Measurements from ENCODE around the gene NDUFS3.
"Not testable (repeated sequence)": the region's sequence is repeated elsewhere in the genome, so short reads cannot be mapped to it uniquely, and the experiment has no call there.

NDUFS3 gene

DNA sequence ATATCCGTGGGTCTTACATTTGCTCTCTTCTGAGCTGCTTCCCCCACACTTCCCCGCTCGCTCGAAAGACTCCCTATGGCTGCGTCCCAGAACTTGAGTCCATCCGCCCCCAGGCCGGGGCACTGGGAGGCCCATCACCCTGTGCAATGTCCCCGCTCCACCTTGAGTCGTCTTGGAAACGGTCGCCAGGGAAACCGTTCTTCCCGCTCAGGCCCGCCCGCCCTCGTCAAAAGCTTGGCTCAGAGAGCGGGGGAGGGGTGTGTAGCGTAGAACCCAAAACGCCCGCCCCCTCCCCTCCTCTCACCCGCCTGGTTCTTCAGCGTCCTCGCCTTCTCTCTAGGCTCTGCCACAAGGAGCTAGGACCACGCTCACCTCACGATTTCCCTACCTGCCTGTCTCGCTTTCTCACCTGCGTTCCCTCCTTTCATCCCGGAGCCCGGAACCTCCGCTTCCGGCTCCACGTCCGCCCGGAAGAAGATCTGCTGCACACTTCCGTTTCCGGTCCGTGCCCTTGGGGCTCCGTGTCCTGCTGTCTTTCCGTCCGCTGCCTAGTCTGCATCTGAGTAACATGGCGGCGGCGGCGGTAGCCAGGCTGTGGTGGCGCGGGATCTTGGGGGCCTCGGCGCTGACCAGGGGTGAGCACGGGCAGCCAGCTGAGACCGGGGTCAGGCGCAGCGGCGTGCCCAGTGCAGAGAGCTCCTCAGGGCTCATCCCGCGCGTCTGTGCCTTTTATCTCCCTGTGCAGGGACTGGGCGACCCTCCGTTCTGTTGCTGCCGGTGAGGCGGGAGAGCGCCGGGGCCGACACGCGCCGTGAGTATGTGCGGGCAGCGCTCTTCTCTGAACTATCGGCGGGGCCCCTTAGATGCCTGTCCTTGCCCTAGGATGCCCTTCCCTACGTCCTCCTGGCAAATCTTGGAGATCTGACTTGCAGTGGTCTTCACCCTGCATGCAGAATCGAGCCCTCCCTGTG is at the start of gene NDUFS3, which contains the start of gene KBTBD4:
Gene NDUFS3, plus strand, starts transcription at position 551 of the 971 bp plus-strand sequence. Its CDS starts 18 bp downstream, at position 569.
Gene KBTBD4, minus strand, starts transcription at position 447 of the 971 bp plus-strand sequence. Its CDS starts 19 bp downstream, at position 428.
- no peak for FAIRE-seq

DNA sequence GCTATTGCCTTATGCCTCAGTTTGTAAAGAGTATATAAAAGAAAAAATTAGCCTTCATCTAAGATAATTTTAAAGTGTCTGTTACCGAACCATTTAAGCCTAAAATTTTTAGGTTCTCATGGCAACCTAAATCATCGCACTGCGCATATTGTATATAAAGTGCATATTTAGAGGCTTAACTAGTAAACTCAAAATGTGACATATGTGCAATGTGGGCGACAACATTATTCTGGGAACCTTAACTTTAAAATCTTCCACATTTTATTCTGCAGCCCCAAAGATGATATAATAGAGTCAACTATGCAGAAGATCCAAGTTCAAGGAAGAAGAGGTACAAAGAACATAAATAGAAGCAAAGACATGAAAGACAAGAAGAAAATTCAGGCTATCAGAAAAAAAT is 48.9 kb upstream of the NDUFS3 start:
- FAIRE-seq: no peak

DNA sequence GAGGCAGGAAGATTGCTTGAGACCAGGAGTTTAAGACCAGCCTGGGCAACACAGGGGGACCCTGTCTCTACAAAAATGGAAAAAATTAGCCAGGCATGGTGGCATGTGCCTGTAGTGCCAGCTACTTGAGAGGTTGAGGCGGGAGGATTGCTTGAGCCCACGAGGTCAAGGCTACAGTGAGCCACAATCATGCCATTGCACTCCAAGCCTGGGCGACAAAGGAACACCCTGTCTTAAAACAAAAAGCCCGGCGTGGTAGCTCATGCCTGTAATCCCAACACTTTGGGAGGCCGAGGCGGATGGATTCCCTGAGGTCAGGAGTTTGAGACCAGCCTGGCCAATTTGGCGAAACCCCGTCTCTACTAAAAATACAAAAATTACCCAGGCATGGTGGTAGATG is 48.2 kb upstream of the NDUFS3 start:
- FAIRE-seq: not testable (repeated sequence)

- no peak for FAIRE-seq
Measured at GRCh38 chr11:47531666-47532065, 47.2 kb upstream of the NDUFS3 start.

- FAIRE-seq: no peak
Measured at GRCh38 chr11:47532597-47533213, 46.2 kb upstream of the NDUFS3 start.

DNA sequence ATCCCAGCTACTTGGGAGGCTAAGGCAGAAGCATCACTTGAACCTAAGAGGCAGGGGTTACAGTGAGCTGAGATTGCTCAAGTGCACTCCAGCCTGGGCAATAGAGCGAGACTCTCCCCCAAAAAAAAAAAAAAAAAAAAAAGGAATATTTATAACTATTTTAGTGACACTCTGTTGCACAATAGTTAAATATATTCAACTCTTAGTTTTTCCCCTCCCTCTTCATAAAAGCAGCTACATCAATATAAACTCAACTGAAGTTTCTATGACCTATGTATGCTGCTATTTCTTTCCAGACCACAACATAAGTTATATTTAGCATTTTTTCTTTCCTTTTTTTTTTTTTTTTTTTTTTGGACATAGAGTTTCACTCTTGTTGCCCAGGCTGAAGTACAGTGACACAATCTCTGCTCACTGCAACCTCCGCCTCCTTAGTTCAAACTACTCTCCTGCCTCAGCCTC is 45.2 kb upstream of the NDUFS3 start:
- no peak for FAIRE-seq

DNA sequence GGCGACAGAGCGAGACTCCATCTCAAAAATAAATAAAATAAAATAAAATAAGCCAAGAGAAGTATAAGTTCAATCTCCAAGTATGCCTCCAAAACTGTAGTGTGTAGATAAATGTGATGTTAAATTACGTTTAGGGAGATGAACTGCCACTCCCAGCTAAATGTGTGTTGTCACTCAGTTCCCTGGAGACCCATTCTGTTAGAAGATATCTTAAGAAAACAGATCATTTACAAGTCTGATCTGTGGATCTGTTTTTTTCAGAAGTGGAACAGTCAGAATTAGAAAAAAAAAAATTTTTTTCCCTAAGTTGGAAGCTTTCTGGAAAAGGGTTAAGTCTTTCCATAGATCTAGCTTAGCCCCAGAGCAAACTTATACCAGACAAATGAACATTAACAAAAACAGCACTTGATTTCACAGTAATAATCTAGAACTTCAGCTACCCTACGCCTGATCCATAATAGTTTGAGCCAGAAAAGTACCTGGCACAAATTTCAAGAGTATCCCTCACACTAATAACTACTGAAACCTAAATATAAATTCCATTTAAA is 44.1 kb upstream of the NDUFS3 start:
- FAIRE-seq: no peak

- FAIRE-seq: no peak
Measured at GRCh38 chr11:47536915-47537314, 42.0 kb upstream of the NDUFS3 start.

DNA sequence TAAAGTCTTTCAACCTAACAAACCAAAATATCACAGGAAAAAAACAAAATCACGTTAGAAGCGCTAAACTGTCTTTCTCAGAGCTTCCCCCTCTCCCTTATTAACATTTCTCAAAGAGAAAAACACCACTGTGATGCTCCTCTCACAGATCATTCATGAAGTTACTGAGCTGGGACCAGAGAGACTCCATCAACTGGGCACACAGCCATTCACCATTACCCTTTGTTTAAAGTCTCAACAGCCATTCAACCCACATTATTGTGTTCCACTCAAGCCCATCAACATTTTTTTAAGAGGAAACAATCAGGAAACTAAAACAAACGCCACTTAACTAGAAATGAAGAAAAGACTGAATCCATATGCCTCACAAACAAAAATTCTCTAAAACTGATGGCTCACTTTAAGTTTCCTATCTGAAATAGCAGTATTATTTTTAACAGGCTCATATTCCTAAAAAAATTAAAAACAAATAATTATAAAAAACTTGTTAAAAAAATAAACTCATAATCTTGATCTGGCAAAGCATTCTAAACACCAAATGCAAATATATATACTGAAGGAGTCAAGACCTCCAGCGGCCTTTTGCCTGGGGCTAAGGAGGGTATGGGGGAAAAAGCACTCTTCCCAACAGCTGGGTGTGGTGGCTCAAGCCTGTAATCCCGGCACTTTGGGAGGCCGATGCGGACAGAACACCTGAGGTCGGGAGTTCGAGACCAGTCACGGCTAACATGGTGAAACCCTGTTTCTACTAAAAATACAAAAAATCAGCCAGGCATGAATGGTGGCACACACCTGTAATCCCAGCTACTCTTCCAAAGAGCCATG is 39.9 kb upstream of the NDUFS3 start:
- peak; percentile 45 for FAIRE-seq

DNA sequence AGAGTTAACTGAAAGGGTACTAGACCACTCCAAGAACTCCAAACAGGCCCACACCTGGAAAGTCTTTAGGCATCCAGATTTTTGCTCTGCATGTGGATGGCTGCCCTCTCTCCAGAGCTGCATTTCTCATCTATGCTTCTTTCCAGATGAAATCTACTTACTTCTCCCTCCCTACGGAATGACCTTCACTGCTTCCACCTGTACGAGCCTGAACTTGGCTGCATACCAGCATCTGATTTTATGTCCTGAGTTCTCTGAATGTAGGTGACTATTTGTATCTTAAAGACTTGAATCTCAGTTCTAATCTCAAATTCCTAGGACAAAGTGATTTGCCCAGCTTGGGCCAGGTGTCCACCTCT is 39.2 kb upstream of the NDUFS3 start:
- FAIRE-seq: no peak

GRCh38 chr11:47541070-47541469 is 37.8 kb upstream of the NDUFS3 start:
- FAIRE-seq: no peak

DNA sequence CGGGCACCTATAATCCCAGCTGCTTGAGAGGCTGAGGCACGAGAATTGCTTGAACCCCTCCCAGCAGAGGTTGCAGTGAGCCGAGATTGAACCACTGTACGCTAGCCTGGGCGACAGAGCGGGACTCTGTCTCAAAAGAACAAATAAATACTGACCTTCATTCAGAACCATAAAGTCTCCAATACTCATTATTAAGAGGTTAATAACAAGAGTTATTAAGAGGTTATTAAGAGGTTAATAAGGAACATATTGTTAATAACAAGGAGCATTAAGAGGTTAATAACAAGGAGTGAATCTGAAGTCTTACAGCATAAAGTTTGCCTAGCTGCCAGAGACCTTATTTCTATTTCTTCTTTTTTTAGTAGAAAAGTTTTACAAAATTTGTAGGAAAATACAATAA is 33.6 kb upstream of the NDUFS3 start:
- FAIRE-seq: no peak

- not testable (repeated sequence) for FAIRE-seq
Measured at GRCh38 chr11:47546274-47546673, 32.6 kb upstream of the NDUFS3 start.

- FAIRE-seq: no peak
Measured at GRCh38 chr11:47550288-47551047, 28.4 kb upstream of the NDUFS3 start.

DNA sequence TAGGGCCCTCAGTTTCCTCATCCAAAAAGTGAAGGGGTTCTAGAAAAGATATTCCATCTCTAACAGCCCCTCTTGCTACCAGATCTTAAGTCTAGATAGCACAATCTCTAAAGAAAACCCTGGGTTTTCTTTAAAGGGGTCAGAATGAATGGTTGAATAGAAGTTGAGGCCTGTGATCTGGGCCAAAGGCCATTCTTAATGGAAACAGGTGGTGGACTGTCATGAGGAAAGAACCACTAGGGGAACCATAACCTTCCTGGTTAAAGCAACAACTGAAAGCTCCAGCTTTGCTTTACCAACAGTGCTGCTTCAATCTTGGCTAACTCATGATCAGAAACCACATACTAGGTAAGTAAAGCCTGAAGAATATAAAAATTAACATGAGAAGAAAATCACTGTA is 27.8 kb upstream of the NDUFS3 start:
- no peak for FAIRE-seq

DNA sequence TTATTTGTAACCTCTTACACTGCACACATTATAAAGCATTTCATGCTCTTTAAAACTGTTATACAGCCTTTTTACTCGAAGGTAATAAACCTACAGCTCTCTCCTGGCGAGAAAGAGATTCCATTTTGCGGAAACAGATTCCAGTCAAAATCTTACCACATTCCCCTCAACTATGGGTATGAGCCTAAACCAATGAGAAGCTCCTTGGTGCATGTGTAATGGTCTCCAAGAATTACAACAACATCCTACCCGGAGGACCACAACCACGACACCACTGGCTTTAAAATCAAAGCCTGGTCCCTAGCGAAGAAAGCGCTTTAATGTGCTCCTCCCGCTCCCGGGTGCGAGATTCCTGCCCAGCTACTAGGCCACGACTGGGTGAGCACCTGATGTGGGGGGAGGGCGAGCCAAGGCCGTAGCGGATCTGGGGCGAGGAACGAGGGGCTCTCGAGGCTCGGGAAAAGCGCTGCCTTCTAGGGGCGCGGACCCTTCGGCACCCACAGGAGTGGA is 26.8 kb upstream of the NDUFS3 start:
- no peak for FAIRE-seq

- no peak for FAIRE-seq
Measured at GRCh38 chr11:47552566-47553405, 26.1 kb upstream of the NDUFS3 start, which contains the start of gene CELF1. CELF1 (minus strand) TSS chr11:47553132; CDS start chr11:47499523, 53,609 bp downstream.

- FAIRE-seq: no peak
Measured at GRCh38 chr11:47553406-47553743, 25.5 kb upstream of the NDUFS3 start.

DNA sequence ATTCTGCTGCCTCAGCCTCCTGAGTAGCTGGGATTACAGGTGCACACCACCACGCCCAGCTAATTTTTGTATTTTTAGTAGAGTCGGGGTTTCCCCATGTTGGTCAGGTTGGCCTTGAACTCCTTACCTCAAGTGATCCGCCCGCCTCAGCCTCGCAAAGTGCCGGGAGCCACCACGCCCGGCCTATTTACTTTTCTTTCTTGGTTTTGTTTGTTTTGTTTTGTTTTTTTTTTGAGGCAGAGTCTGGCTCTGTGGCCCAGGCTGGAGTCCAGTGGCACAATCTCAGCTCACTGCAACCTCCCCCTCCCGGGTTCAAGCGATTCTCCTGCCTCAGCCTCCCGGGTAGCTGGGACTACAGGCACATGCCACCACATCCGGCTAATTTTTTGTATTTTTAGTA is 21.9 kb upstream of the NDUFS3 start:
- FAIRE-seq: not testable (repeated sequence)

DNA sequence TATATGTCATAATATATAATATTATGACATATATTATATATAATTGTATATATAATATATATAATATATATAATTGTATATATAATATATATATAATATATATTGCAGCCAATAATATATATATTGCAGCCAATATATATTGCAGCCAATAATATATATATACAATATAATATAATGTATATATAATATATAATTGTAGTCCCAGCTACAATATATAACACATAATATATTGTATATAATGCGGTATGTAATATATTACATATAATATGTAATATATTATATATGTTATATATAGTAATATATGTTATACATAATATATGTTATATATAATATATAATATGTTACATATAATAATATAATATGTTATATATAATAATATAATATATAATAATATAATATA is 20.2 kb upstream of the NDUFS3 start:
- FAIRE-seq: peak; percentile 94

DNA sequence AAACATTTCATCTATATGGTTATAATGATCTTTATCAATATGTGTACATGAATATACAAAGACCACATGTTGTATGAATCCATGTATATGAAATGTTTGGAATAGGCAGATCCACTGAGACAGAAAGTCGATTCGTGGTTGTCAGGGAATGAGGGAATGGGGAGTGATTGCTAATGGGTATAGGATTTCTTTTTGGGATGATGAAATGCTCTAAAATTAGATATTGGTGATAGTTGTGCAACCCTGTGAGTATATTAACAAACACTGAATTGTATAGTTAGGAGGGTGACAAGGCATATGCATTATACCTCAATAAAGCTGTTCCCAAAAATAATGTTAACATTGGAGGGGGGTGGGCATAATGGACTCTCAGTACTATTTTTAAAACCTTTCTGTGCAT is 18.4 kb upstream of the NDUFS3 start:
- no peak for FAIRE-seq
